ENCODE data around the gene GTPBP1.

GTPBP1 gene

GRCh38 chr22:38713921-38714320, 8.2 kb downstream of the GTPBP1 start:
- H3F3A ChIP-seq (ENCODE audit: control insufficient read depth, insufficient read depth): no peaks in the 10 kb centered on the region
- H3K27me3 ChIP-seq (ENCODE audit: control insufficient read depth, low read length): no peaks in the 10 kb centered on the region
- H3K4me1 ChIP-seq (ENCODE audit: control insufficient read depth, low read length): peaks cover 11% of the 10 kb centered on the region
- peaks cover 33% of the 10 kb centered on the region for H4K20me1 ChIP-seq (ENCODE audit: control insufficient read depth, insufficient read depth, low read depth, low read length)
- no peak overlapping the region for H3K4me3 ChIP-seq (ENCODE audit: low read length)
- H3K27ac ChIP-seq (ENCODE audit: low read depth, low read length): no peak overlapping the region
- no peaks in the 10 kb centered on the region for H3K9me2 ChIP-seq (replicated peaks; ENCODE audit: control insufficient read depth, low read length)
- no peaks in the 10 kb centered on the region for H3K9me3 ChIP-seq (ENCODE audit: control insufficient read depth, insufficient read depth, low read length)
- no peak overlapping the region for H3K4me2 ChIP-seq (ENCODE audit: low read length)
- peaks cover 62% of the 10 kb centered on the region for H3K36me3 ChIP-seq (ENCODE audit: control insufficient read depth, low read length)
- no peak for TF ChIP-seq EZH2phosphoT487 (IDR thresholded peaks at IDR 0.05; ENCODE audit: borderline replicate concordance, low read length)
- TF ChIP-seq, protein P1, sequence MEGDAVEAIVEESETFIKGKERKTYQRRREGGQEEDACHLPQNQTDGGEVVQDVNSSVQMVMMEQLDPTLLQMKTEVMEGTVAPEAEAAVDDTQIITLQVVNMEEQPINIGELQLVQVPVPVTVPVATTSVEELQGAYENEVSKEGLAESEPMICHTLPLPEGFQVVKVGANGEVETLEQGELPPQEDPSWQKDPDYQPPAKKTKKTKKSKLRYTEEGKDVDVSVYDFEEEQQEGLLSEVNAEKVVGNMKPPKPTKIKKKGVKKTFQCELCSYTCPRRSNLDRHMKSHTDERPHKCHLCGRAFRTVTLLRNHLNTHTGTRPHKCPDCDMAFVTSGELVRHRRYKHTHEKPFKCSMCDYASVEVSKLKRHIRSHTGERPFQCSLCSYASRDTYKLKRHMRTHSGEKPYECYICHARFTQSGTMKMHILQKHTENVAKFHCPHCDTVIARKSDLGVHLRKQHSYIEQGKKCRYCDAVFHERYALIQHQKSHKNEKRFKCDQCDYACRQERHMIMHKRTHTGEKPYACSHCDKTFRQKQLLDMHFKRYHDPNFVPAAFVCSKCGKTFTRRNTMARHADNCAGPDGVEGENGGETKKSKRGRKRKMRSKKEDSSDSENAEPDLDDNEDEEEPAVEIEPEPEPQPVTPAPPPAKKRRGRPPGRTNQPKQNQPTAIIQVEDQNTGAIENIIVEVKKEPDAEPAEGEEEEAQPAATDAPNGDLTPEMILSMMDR (IDR thresholded peaks at IDR 0.05; ENCODE audit: low read depth, low read length, poor library complexity, severe bottlenecking): no peak
- peaks cover 75% of the 10 kb centered on the region for H3K79me2 ChIP-seq (ENCODE audit: control insufficient read depth, low read length)

DNA sequence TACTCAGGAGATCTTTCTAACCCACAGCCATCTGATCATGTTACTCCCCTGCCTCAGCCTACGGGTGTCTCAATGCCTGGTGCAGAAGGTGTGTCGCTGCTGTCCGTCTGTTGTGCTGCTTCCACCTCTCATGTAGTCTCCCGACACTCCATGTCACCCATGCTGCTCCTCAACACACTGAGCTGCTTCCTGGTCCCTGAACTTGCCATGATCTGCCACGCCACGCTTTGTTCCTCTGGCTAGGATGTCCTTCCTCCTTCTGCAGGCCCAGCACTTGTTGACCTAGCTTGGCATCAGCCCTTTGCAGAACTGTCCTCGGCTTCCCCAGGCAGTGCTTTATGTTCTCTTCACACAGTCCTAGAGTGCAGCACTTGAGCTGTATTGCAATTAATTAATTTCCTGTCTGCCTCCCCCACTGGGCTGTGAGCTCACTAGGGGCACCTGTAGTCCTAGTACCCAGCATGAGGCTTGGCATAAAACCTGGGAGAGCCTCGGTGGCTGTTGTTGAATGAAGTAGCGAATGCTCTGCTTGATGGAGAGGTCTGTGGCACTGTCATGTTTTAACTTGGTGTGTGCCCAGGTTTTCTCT, 9.5 kb downstream of the GTPBP1 start:
- no peak overlapping the region for H3K27ac ChIP-seq (ENCODE audit: low read depth, low read length)
- H3K4me3 ChIP-seq (ENCODE audit: low read length): no peak overlapping the region
- TF ChIP-seq, protein P1 (IDR thresholded peaks at IDR 0.05; ENCODE audit: low read depth, low read length, poor library complexity, severe bottlenecking): no peak
- TF ChIP-seq EZH2phosphoT487 (IDR thresholded peaks at IDR 0.05; ENCODE audit: borderline replicate concordance, low read length): no peak
- peaks cover 24% of the 10 kb centered on the region for H4K20me1 ChIP-seq (ENCODE audit: control insufficient read depth, insufficient read depth, low read depth, low read length)
- no peaks in the 10 kb centered on the region for H3K9me2 ChIP-seq (replicated peaks; ENCODE audit: control insufficient read depth, low read length)
- H3K9me3 ChIP-seq (ENCODE audit: control insufficient read depth, insufficient read depth, low read length): no peaks in the 10 kb centered on the region
- H3K27me3 ChIP-seq (ENCODE audit: control insufficient read depth, low read length): no peaks in the 10 kb centered on the region
- H3K79me2 ChIP-seq (ENCODE audit: control insufficient read depth, low read length): peaks cover 62% of the 10 kb centered on the region
- H3K4me2 ChIP-seq (ENCODE audit: low read length): no peak overlapping the region
- H3K4me1 ChIP-seq (ENCODE audit: control insufficient read depth, low read length): no peaks in the 10 kb centered on the region
- H3K36me3 ChIP-seq (ENCODE audit: control insufficient read depth, low read length): peaks cover 57% of the 10 kb centered on the region
- H3F3A ChIP-seq (ENCODE audit: control insufficient read depth, insufficient read depth): no peaks in the 10 kb centered on the region

DNA sequence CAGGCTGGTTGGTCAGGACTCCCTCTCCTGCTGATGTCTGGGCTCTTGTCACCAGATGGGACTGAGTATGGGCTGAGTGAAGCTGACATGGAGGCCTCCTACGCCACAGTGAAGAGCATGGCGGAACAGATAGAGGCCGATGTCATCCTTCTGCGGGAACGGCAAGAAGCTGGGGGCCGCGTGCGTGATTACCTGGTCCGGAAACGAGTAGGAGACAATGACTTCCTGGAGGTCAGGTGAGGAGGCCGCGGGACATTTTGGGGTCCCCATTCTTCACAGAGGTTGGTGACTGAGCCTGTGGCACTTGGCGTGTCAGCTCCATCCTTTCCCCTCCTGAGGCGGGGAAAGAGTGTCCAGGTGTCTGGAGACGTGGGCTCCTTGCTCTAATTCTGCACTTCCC, 10.1 kb downstream of the GTPBP1 start:
- no peaks in the 10 kb centered on the region for H3K9me2 ChIP-seq (replicated peaks; ENCODE audit: control insufficient read depth, low read length)
- H3F3A ChIP-seq (ENCODE audit: control insufficient read depth, insufficient read depth): no peaks in the 10 kb centered on the region
- no peaks in the 10 kb centered on the region for H3K27me3 ChIP-seq (ENCODE audit: control insufficient read depth, low read length)
- no peak overlapping the region for H3K4me2 ChIP-seq (ENCODE audit: low read length)
- no peaks in the 10 kb centered on the region for H3K4me1 ChIP-seq (ENCODE audit: control insufficient read depth, low read length)
- H3K9me3 ChIP-seq (ENCODE audit: control insufficient read depth, insufficient read depth, low read length): no peaks in the 10 kb centered on the region
- peaks cover 56% of the 10 kb centered on the region for H3K79me2 ChIP-seq (ENCODE audit: control insufficient read depth, low read length)
- H3K36me3 ChIP-seq (ENCODE audit: control insufficient read depth, low read length): peaks cover 55% of the 10 kb centered on the region
- H3K27ac ChIP-seq (ENCODE audit: low read depth, low read length): no peak overlapping the region
- no peak overlapping the region for H3K4me3 ChIP-seq (ENCODE audit: low read length)
- TF ChIP-seq EZH2phosphoT487 (IDR thresholded peaks at IDR 0.05; ENCODE audit: borderline replicate concordance, low read length): no peak
- TF ChIP-seq, protein P1 (IDR thresholded peaks at IDR 0.05; ENCODE audit: low read depth, low read length, poor library complexity, severe bottlenecking): no peak
- peaks cover 18% of the 10 kb centered on the region for H4K20me1 ChIP-seq (ENCODE audit: control insufficient read depth, insufficient read depth, low read depth, low read length)
